NT2/D1 (cell line): Measurements from ENCODE around the gene GGT6.

Experiments
- DNase-seq: peaks from one replicate; pipeline ENCODE4 v3.0.0-alpha.2; 2011; ENCODE audit warnings: low read depth, low spot score
- H3K27me3 ChIP-seq: 2 replicates; pipeline ENCODE4 v1.6.0; 2011; ENCODE audit warnings: mild to moderate bottlenecking; ENCODE audit not compliant: insufficient read length, insufficient read depth
- H3K36me3 ChIP-seq: 2 replicates; pipeline ENCODE4 v1.6.1; 2011; ENCODE audit warnings: mild to moderate bottlenecking, low read length, mixed read lengths; ENCODE audit not compliant: insufficient read depth, insufficient read length
- H3K4me1 ChIP-seq: 2 replicates; pipeline ENCODE4 v1.5.1; 2011; ENCODE audit not compliant: insufficient read depth, insufficient read length
- H3K4me3 ChIP-seq: 2 replicates; pipeline ENCODE4 v1.5.1; 2011; ENCODE audit warnings: low read depth; ENCODE audit not compliant: insufficient read length
- H3K9ac ChIP-seq: 2 replicates; pipeline ENCODE4 v1.6.0; 2011; ENCODE audit warnings: low read depth; ENCODE audit not compliant: insufficient read length
- H3K9me3 ChIP-seq: 2 replicates; pipeline ENCODE4 v1.5.1; 2011; ENCODE audit warnings: mild to moderate bottlenecking, low read length; ENCODE audit not compliant: insufficient read depth
- SUZ12 ChIP-seq: IDR thresholded peaks from 2 replicates; pipeline ENCODE4 v1.6.1; 2011; ENCODE audit not compliant: insufficient read length, insufficient read depth; ENCODE audit errors: extremely low read depth
- YY1 ChIP-seq: IDR thresholded peaks from 2 replicates; pipeline ENCODE4 v1.6.1; 2011; ENCODE audit not compliant: insufficient read length, insufficient read depth
- ZNF274 ChIP-seq: IDR thresholded peaks from 2 replicates; pipeline ENCODE4 v1.6.1; 2011; ENCODE audit warnings: mild to moderate bottlenecking, low read depth, low read length

GGT6 gene

DNA sequence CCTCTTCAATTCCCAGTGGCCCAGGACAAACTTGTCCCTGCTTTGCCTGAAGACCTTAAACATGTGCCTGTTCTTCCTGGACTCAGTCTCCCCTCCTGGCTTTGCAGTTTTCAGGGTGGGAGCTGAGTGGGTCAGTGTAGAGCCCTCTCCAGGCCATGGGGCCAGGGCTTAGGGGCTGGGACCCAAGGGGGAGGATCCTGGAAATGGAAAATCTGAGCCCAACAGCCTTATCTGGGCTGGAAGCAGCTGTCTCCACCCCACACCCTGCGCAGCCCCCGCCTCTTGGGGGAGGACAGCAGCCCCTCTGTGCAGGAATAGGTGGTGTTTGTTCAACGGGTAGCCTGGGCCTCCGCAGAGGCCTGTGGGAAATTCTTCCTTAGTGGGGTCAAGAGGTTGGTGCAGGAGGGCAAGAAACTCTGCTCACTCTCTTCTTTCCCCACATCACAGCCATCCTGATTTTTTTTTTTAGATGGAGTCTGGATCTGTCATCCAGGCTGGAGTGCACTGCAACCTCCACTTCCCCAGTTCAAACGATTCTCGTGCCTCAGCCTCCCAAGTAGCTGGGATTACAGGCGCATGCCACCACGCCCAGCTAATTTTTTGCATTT, 17.1 kb upstream of the GGT6 start:
- Histone ChIP-seq H3K4me3 (no peak overlapping the region), H3K4me1 (peaks cover 31% of the 10 kb centered on the region), H3K36me3 (no peaks in the 10 kb centered on the region), H3K9ac (no peak overlapping the region), H3K9me3 (no peaks in the 10 kb centered on the region), H3K27me3 (no peaks in the 10 kb centered on the region)
- no peak for DNase-seq
- TF ChIP-seq YY1 (no peak), SUZ12 (no peak), ZNF274 (no peak)

GRCh38 chr17:4576729-4577322, 16.4 kb upstream of the GGT6 start:
- TF ChIP-seq ZNF274 (no peak), SUZ12 (no peak), YY1 (no peak)
- Histone ChIP-seq H3K27me3 (no peaks in the 10 kb centered on the region), H3K36me3 (no peaks in the 10 kb centered on the region), H3K4me3 (no peak overlapping the region), H3K9me3 (no peaks in the 10 kb centered on the region), H3K9ac (peak overlapping the region; percentile 64), H3K4me1 (peaks cover 24% of the 10 kb centered on the region)
- DNase-seq = peak; percentile 65

GRCh38 chr17:4576161-4576558, 15.8 kb upstream of the GGT6 start:
- H3K4me3 ChIP-seq = no peak overlapping the region
- H3K27me3 ChIP-seq = no peaks in the 10 kb centered on the region
- DNase-seq = no peak
- H3K36me3 ChIP-seq = no peaks in the 10 kb centered on the region
- H3K9me3 ChIP-seq = no peaks in the 10 kb centered on the region
- H3K9ac ChIP-seq = peak overlapping the region; percentile 64
- H3K4me1 ChIP-seq = peaks cover 20% of the 10 kb centered on the region
- TF ChIP-seq YY1 = no peak
- no peak for TF ChIP-seq ZNF274
- no peak for TF ChIP-seq SUZ12

DNA sequence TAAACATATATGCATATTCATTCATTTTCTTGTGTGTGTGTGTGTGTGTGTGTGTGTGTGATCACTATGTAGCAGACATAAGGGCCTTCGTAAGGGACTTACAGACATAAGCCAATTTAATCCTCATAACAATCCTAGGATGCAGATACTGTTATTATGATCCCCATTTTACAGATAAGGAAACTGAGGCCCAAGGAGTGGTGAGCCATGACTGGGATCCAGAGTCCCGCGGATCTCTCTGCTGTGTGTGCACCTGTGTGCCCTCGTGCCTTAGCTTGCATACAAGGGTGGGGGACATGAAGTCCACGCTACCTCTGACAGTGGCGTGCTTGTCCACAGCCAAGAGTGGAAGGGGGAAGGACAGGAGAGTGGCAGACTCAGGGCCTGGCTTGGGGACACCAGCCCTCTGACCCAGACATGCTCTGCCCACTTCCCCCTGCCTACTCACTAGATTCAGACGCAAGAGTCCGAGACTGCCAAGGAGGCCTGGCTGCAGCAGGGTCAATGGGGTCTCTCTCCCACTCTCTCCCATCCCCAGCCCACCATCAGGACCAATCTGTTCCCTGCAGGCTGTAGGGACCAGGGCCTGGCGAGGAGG, 14.2 kb upstream of the GGT6 start:
- Histone ChIP-seq H3K9ac (no peak overlapping the region), H3K27me3 (no peaks in the 10 kb centered on the region)
- TF ChIP-seq SUZ12 (no peak), YY1 (no peak), ZNF274 (no peak)

GRCh38 chr17:4573669-4574068, 13.3 kb upstream of the GGT6 start:
- Histone ChIP-seq H3K27me3 (no peaks in the 10 kb centered on the region), H3K9me3 (no peaks in the 10 kb centered on the region), H3K4me3 (no peak overlapping the region), H3K4me1 (peaks cover 17% of the 10 kb centered on the region), H3K9ac (no peak overlapping the region), H3K36me3 (no peaks in the 10 kb centered on the region)
- TF ChIP-seq SUZ12 (no peak), ZNF274 (no peak), YY1 (no peak)
- DNase-seq = no peak

More for the DNA sequence above, 14.2 kb upstream of the GGT6 start:
- no peak overlapping the region for H3K4me3 ChIP-seq
- H3K4me1 ChIP-seq = peaks cover 17% of the 10 kb centered on the region
- no peaks in the 10 kb centered on the region for H3K9me3 ChIP-seq
- H3K36me3 ChIP-seq = no peaks in the 10 kb centered on the region
- no peak for DNase-seq

DNA sequence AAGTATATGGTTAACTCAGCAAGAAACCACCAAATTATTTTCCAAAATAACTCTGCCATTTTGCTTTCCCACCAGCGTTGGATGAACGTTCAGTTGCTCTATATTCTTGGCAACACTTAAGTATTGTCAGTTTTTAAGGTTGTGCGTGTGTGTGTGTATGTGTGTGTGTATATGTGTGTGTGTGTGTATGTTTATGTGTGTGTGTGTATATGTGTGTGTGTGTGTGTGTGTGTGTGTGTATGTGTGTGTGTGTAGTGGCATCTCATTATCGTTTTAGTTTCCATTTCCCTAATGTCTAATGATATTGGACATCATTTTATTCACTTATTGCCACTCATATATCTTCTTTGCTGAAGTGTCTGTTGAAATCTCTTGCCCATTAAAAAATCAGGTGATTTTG, 12.7 kb upstream of the GGT6 start:
- H3K4me3 ChIP-seq = no peak overlapping the region
- peaks cover 17% of the 10 kb centered on the region for H3K4me1 ChIP-seq
- TF ChIP-seq SUZ12 (no peak), ZNF274 (no peak), YY1 (no peak)
- H3K9ac ChIP-seq = no peak overlapping the region
- DNase-seq = no peak
- no peaks in the 10 kb centered on the region for H3K9me3 ChIP-seq
- H3K27me3 ChIP-seq = no peaks in the 10 kb centered on the region
- H3K36me3 ChIP-seq = no peaks in the 10 kb centered on the region

- H3K4me1 ChIP-seq = peaks cover 12% of the 10 kb centered on the region
- no peaks in the 10 kb centered on the region for H3K27me3 ChIP-seq
- DNase-seq = no peak
- H3K36me3 ChIP-seq = no peaks in the 10 kb centered on the region
- TF ChIP-seq YY1 (no peak), SUZ12 (no peak), ZNF274 (no peak)
- H3K9ac ChIP-seq = no peak overlapping the region
- no peak overlapping the region for H3K4me3 ChIP-seq
- H3K9me3 ChIP-seq = no peaks in the 10 kb centered on the region
Observed at GRCh38 chr17:4572131-4572530, 11.8 kb upstream of the GGT6 start.
